IPS-18c (cell line): ENCODE measurements around the gene PTDSS2.

Experiments
- H3K4me3 ChIP-seq: 2 replicates; pipeline ENCODE4 v1.7.0; 2013; ENCODE audit warnings: low read depth, mild to moderate bottlenecking, low read length, moderate library complexity; ENCODE audit not compliant: insufficient read depth
- H3K9me3 ChIP-seq: one replicate; pipeline ENCODE4 v1.6.1; 2013; ENCODE audit warnings: mild to moderate bottlenecking, low read length, moderate library complexity; ENCODE audit not compliant: control insufficient read depth, insufficient read depth

The PTDSS2 gene

DNA sequence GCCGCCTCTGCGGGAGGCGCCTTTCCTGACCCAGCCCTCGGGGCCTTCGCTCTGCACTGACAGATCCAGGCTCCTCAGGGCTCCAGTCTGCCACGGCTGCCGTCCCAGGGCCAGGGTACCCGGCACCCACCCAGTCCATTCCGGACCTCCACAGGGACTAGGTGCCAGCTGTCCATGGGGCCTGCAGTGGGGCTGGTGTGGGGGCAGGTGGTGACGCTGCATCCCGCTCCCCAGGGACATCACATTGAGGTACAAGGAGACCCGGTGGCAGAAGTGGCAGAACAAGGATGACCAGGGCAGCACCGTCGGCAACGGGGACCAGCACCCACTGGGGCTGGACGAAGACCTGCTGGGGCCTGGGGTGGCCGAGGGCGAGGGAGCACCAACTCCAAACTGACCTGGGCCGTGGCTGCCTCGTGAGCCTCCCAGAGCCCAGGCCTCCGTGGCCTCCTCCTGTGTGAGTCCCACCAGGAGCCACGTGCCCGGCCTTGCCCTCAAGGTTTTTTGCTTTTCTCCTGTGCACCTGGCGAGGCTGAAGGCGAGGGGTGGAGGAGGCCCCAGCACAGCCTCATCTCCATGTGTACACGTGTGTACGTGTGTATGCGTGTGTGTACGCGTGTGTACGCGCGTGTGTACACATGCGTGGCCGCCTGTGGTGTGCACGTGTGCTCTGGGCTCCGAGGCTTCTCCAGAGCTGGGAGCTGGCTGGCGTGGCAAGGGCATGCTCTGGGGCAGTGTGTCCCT is 40.3 kb downstream of the PTDSS2 start:
- no peak overlapping the region for H3K4me3 ChIP-seq
- no peaks in the 10 kb centered on the region for H3K9me3 ChIP-seq

DNA sequence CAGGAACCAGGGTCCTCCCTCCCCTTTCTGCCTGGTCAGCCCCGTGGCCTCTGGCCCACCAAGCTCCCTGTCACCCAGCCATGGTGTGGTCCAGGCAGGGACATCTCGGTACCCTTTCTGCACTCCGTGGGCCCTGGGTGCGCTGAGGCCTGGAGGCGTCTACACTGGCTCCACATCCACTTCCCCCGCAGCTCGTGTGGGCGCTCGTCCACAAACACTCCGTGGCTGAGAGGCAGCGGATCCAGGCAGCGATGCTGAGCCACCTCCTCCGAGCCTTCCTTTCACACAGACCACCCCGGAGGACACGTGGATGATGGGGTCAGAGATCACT is 40.8 kb downstream of the PTDSS2 start:
- H3K4me3 ChIP-seq: no peak overlapping the region
- H3K9me3 ChIP-seq: no peaks in the 10 kb centered on the region

DNA sequence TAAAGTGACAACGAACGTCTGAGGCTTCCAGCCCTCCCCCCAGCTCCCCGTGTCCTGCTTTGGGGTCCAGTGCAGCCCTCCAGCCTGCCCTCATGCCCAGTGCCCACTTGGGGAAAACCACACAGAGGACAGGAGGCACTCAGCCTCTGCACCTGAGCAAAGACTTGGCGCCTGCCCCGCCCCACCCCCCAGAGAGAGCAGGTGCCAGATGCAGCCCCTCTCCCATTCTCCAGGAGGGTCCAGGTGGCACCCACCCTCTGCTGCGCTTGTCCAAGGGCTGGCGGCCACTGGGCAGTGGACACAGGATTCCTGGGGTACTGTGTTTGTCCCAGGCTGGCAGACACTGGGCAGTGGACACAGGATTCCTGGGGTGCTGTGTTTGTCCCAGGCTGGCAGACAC is 41.3 kb downstream of the PTDSS2 start:
- Histone ChIP-seq H3K9me3 (no peaks in the 10 kb centered on the region), H3K4me3 (no peak overlapping the region)

DNA sequence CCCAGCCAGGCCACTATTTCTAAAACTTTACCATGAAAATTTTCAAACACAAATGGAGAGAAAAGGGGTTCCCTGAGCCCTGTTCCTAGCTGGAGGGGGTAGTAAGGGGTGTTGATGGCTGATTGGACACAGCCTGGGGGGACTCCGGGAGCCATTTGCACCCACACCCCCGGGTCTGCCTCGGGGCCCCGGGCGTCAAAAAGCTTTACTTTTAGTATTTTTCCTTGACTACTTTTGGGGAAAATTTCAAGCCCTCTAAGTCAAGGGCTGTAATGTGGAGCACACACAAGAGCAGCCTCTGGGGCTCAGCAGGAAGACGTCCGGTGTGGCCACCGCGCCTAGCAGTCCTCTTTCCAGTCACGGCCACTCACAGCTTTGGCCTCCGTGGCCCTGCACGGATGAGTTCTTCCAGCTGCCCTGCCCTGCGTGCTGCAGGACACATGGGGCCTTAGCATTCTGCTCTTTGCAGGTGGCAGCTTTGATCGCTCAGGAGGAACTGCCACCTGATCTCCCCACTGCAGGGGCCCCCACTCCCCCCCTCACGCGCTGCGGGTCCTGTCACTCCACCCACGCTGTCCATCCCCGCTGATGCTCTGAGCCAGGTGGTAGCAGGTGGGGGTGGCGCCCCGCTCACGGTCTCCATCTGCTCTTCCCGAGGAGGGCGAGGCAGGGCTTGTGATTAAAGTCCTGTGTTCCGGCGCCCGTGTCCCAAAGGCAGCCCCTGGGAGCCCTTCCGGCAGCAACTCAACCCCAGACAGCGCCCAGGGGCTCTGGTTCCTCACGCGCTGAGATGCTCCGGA is 42.5 kb downstream of the PTDSS2 start:
- Histone ChIP-seq H3K9me3 (peaks cover 2% of the 10 kb centered on the region), H3K4me3 (no peak overlapping the region)

DNA sequence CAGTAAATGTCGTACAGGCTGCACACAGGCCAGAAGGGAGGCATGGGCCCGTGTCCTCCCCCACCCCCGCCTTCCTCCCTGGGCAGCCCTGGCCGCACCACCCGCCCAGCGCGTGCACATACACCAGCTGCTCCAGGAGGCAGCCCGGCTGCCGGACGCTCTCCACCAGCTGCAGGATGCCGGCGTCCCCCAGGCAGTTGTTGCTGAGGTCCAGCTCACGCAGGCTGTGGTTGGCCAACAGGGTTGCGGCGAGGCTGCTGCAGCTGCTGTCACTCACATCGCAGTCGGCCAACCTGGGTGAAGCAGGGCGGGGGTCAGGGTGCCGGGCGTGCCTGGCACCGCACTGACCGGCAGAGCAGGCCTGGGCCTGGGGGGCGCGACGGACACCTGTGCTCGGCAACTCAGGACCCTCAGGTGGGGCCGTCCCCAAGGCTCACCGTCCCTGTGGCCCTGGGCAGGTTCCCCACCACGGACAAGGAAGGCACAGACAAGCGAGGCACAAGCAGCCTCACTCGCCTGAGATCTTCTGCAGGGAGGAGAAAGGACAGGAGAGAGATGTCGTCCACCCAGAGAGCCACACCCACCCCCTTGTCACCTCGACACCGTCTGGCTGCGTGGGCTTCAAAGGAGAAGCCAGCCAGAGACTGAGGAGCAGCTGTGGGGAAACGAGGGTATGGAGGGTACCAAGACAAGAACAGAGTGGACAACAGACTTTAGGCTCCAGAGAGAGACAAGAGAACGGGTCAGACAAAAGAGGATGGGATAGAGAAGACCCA is 44.9 kb downstream of the PTDSS2 start:
- peaks cover 6% of the 10 kb centered on the region for H3K9me3 ChIP-seq
- no peak overlapping the region for H3K4me3 ChIP-seq

DNA sequence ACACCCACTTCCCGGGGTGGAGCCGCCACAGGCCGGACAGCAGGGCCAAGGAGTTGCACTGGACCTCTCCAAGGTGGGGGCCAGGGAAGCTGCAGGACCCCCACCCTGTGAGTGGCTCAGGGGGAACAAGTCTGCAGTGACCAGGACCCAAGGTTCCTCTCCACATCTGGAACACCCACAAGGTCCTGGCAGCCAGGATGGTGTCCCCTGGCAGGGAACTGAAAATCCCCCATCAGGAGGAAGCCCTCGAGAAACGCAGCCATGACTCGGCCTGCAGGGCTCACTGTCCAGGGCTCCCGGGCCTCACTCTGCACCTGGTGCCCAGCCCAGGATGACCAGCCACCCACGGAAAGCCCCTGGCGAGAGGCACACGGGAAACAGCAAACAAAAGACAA is 45.5 kb downstream of the PTDSS2 start:
- Histone ChIP-seq H3K4me3 (no peak overlapping the region), H3K9me3 (peaks cover 6% of the 10 kb centered on the region)

DNA sequence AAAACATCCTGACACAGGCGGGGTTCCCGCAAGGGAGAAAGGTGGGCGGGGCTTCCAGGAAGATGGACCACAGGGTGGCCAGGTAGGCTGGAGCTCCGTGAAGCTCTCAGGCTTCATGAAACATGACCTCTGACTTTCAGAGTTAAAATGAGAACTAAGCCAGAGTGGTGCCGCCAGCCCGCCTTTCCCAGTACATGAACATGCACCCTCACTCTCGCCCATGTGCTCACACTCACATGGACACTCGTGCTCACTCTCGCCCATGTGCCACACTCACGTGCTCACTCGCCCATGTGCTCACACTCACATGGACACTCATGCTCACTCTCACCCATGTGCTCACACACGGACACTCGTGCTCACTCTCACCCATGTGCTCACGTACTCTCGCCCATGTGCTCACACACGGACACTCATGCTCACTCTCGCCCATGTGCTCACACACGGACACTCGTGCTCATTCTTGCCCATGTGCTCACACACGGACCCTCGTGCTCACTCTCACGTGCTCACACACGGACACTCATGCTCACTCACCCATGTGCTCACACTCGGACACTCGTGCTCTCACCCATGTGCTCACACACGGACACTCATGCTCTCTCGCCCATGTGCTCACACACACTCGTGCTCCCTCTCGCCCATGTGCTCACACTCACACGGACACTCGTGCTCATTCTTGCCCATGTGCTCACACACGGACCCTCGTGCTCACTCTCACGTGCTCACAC is 46.9 kb downstream of the PTDSS2 start:
- Histone ChIP-seq H3K9me3 (peaks cover 6% of the 10 kb centered on the region), H3K4me3 (no peak overlapping the region)

DNA sequence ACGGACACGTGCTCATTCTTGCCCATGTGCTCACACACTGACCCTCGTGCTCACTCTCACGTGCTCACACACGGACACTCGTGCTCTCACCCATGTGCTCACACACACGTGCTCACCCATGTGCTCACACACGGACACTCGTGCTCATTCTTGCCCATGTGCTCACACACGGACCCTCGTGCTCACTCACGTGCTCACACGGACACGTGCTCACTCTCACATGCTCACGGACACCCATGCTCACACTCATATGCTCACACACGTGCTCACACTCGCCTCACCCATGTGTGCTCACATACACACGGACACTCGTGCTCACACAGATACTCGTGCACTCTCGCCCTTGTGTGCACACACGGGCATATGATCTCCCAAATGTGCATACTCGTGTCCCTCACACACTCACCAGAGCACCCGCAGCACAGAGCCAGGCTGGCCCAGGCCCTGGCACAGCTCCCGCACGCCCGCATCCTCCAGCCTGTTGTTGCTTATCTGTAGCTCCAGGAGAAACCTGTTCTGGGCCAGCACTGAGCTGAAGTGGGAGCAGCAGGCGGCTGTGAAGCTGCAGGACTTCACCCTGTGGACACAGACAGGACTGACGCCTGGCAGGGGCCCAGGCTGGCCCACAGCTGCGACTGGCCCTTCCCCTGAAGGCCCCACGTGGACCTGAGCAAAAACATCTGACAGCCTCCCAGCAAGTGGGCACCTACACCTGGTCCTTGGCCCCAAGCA is 47.7 kb downstream of the PTDSS2 start:
- H3K9me3 ChIP-seq: peaks cover 6% of the 10 kb centered on the region

DNA sequence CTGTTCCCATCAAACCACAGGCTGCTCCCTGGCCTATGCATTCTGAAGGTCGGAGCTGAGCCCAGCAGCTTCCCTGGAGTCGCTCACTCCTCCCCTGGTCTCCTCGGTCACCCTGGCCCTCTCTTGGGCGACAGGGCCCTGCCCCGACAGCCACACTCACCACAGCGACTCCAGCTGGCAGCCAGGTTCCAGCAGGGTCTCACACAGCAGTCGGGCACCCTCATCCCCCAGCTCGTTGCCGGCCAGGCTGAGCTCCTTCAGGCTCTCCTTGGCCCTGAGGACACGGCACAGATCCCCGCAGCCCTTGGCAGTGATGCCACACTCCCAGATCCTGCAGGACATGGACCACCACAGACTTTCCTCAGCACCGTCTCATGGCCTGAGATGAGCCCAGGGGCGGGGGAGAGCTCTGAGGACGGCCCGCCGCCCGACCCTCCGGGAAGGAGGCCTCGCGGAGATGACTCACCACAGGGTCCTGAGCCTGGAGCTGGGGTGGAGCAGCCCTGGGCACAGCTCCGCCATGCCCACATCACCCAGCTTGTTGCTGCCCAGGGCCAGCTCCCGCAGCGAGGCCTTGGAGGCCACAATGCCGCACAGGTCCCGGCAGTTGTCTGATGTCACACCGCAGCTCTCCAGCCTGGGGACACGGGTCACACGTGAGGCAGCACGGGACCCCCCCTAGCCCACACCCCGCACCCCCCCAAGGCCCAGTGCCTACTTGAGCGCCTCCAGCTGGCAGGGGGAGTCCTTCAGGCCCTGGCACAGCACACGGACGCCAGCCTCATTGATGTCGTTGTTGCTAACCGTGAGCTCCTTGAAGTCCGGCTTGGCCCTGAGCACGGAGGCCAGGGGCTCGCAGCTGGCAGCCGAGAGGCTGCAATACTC is 48.5 kb downstream of the PTDSS2 start:
- Histone ChIP-seq H3K9me3 (peaks cover 6% of the 10 kb centered on the region), H3K4me3 (no peak overlapping the region)

More for the DNA sequence above, 47.7 kb downstream of the PTDSS2 start:
- H3K4me3 ChIP-seq: no peak overlapping the region

DNA sequence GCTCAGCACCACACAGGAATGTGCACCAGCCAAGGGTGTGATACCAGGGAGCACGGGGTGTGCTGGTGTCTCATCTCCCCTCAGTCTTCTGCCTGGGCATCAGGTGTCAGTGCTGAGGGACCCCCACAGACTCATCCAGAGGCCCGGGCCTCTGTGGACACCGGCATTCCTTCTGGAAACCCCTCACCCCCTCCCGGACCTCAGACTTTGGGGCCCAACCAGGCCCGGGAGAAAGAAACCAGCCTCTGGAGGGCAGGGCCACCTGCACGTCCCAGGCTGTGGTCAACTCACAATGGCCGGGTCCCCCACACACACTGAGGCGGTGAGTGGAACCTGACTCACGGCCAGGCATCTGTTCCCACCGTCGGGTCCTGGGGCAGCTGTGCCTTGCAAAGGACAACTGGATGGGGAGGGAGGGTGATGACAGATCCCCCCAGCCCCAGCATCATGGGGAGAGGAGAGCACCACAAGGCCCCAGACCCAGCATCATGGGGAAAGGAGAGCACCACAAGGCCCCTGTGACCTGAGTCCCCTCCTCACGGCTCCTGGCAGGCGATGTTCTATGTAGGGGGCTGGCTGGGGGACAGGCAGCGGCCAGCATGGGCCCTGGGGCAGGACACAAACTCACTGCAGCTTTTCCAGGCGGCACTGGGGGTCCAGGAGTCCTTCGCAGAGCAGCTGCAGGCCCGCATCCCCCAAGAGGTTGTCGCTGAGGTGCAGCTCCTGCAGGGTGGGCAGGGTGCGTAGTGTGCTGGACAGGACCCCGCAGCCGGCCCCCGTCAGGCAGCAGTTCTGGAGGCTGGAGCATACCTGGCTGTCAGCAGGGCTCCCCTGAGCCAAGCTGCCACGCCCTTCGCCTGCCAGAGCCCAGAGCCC is 49.4 kb downstream of the PTDSS2 start:
- peaks cover 6% of the 10 kb centered on the region for H3K9me3 ChIP-seq
- no peak overlapping the region for H3K4me3 ChIP-seq

DNA sequence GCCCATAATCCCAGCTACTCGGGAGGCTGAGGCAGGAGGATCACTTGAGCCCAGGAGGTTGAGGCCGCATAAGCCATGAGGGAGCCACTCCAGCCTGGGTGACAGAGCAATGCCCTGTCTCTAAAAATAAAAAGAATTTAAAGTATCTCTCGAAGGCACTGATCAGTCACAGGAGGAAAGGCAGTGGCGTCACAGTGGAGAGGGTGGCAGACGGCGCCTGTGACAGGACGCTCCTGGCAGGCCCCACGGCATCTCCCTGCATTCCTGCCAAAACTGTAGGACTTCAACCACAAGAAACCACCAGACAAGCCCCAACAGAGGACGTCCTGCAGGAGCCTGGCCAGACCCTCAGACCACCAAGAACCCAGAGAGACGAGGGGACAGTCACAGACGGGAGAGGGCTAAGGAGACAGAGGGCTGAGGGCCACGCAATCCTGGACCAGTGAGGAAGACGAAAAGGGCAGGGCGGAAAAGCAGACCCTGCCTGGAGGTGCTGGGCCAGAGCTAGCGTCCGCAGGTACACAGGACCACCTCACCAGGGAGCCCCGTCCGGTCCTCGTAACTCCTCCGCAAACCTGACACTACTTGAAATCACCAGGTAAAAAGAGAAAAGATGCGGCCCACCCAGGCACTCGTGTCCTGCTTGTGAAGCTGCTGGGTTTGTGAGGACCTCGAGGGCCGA is 51.1 kb downstream of the PTDSS2 start:
- Histone ChIP-seq H3K9me3 (peaks cover 6% of the 10 kb centered on the region), H3K4me3 (no peak overlapping the region)

DNA sequence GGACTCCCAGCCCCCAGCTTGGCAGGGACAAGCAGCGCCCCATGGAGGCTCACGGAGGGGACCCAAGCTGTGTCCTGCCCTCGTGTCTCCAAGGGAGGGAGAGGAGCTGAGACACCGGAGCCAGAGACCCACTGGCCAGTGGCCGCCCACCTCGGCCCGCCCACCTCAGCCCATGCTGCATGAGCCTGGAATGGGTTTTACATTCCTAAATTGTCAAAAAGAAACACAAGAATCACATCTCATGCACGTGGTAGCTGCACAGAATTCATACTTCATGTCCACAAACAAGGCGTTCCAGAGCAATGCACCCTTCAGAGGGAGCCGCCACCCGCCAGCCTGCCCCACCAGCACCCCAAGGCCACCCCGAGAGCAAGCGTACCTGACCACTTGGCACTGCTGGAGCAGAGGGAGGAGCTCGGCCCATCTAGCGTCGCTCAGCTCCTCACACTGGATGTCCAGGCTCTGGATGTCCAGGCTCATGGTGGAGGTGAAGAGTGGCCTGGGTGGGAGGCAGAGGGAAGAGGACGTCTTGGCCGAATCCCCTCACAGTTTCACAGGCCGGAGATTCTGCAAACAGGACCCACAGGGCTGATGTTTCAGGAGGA is 51.7 kb downstream of the PTDSS2 start:
- Histone ChIP-seq H3K4me3 (no peak overlapping the region), H3K9me3 (peaks cover 3% of the 10 kb centered on the region)

DNA sequence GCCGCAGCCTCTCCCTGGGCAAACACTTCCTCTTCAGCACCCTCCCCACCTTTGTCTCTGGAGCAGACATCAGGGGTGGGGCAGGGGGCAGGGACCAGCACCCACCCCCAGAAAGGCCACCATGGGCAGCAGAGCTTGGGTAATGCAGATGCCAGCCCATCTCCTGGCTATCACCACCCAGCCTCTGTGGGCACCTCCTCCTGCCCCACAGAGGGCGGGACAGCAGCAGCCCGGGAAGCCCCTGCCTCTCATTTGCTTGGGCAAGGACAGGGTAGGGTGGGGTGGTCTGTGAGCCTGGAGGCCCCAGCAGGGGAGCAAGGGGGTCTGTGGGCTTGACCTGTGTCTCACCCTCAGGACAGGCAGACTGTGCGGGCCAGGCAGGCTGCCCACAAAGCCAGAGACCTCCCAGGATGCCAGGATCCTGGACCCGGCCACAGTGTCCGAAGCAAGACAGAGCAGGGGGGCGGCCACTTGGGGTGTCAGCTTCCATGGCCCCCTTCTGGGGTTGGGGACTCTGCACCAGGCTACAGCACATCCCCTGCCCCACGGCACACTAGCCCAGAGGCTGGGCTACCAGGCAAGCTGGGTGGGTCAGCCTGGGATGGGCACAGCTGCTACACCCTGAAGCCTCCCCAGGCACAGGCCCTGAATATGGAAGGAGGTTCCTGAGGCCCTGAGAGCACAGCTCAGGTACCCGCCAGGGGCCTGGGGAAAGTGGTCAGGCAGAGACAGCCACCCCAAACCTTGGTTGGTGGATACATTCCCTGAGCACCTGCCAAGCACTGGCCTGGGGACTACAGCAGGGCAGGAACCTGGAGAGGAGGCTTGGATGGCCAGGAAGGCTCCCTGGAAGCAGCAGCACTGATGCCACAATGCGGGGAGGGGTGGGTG is 52.5 kb downstream of the PTDSS2 start:
- no peak overlapping the region for H3K4me3 ChIP-seq
- H3K9me3 ChIP-seq: peaks cover 3% of the 10 kb centered on the region
